HepG2 (cell line): ENCODE data around the gene STK31. TPM values are rescaled to one million over a fixed set of nuclear protein-coding genes. Genes with fewer than 3 reads are reported as not detected.
"Not testable (repeated sequence)": the region's sequence is repeated elsewhere in the genome, so short reads cannot be mapped to it uniquely, and the experiment has no call there.

Source experiments
- ATAC-seq: fragments of 200-7000 bp; cut with Tn5 transposase; 3 replicates; pipeline ENCODE4 v1.9.1; 2020; ENCODE audit warnings: mild to moderate bottlenecking, moderate library complexity
- BruUV-seq: library from RNA; stranded (reverse); fragments of 400-500 nt; replicated peaks from 2 replicates; lab custom pipeline; 2021; lab: Mats Ljungman, UMichigan
- CTCF ChIA-PET: fragments of 300-600 bp; formaldehyde crosslinking; extraction: SDS; loops from one replicate; lab custom pipeline; 2021; ENCODE audit warnings: low total read pairs, inconsistent platforms, low intra/inter-chr PET ratio; lab: Yijun Ruan, JAX
- POLR2A ChIA-PET: fragments of 350-600 bp; sonication (Branson Sonifier 250); formaldehyde crosslinking; loops from one replicate; lab custom pipeline; 2020; ENCODE audit warnings: antibody characterized with exemption, inconsistent platforms; lab: Yijun Ruan, JAX
- DNase-seq: peaks from one replicate; pipeline ENCODE4 v3.0.0-alpha.2; 2015; ENCODE audit warnings: low spot score
- FAIRE-seq: peaks from 3 replicates; lab custom pipeline; 2011; peaks lifted over from hg19 to GRCh38; lab: Jason Lieb, UNC
- H2AFZ ChIP-seq: one replicate; pipeline ENCODE4 v1.6.1; 2011; ENCODE audit warnings: low read length, inconsistent platforms
- H3K27ac ChIP-seq: fragments of 300-600 bp; 3 replicates; pipeline ENCODE4 v1.8.0; 2011; ENCODE audit warnings: mixed run types, mild to moderate bottlenecking, mixed read lengths, low read length, inconsistent platforms; ENCODE audit not compliant: insufficient read depth; ENCODE audit errors: extremely low read length
- H3K27me3 ChIP-seq, 2 experiments: fragments of 200-600 bp in 1 of 2; 2 replicates in 1 of 2; 3 replicates in 1 of 2; pipeline versions ENCODE4 v1.6.0 to v1.8.0; 2011; ENCODE audit warnings: low read length in 2 of 2, mild to moderate bottlenecking in 2 of 2, moderate library complexity in 2 of 2, inconsistent platforms in 1 of 2; ENCODE audit not compliant: insufficient read depth in 2 of 2, control insufficient read depth in 1 of 2
- H3K36me3 ChIP-seq, 2 experiments: fragments of 200-600 bp in 1 of 2; replicated peaks in 1 of 2; 2 replicates in 1 of 2; 3 replicates in 1 of 2; pipeline versions ENCODE4 v1.5.1 to v1.8.0; 2011; ENCODE audit warnings: low read length in 2 of 2, inconsistent platforms in 1 of 2; ENCODE audit not compliant: insufficient read depth in 2 of 2, control insufficient read depth in 1 of 2
- H3K4me1 ChIP-seq: 2 replicates; pipeline ENCODE4 v1.5.1; 2012; ENCODE audit warnings: low read length, inconsistent platforms; ENCODE audit not compliant: insufficient read depth
- H3K4me2 ChIP-seq: 2 replicates; pipeline ENCODE4 v1.6.0; 2011; ENCODE audit warnings: low read depth, low read length, inconsistent platforms
- H3K4me3 ChIP-seq, 3 experiments: fragments of 200-600 bp in 1 of 3; sonication (generic), shearing (Covaris generic) in 1 of 3; replicated peaks in 1 of 3; 2 replicates each; pipeline ENCODE4 v1.5.1; 2011 to 2016; ENCODE audit warnings: low read length in 3 of 3, inconsistent platforms in 2 of 3, low read depth in 2 of 3, mild to moderate bottlenecking in 2 of 3, control low read depth in 1 of 3, mixed read lengths in 1 of 3; ENCODE audit not compliant: insufficient read depth in 1 of 3
- H3K79me2 ChIP-seq: one replicate; pipeline ENCODE4 v1.6.1; 2011; ENCODE audit warnings: low read length, inconsistent platforms; ENCODE audit not compliant: insufficient read depth
- H3K9ac ChIP-seq: 2 replicates; pipeline ENCODE4 v1.6.0; 2011; ENCODE audit warnings: mild to moderate bottlenecking, low read depth, low read length, inconsistent platforms; ENCODE audit not compliant: insufficient read depth
- H3K9me3 ChIP-seq: 2 replicates; pipeline ENCODE4 v1.5.1; 2012; ENCODE audit warnings: mild to moderate bottlenecking, low read length
- H4K20me1 ChIP-seq: 2 replicates; pipeline ENCODE4 v1.6.0; 2011; ENCODE audit warnings: inconsistent platforms, mild to moderate bottlenecking, low read length, moderate library complexity; ENCODE audit not compliant: insufficient read depth
- AHR ChIP-seq: IDR thresholded peaks from 2 replicates; pipeline ENCODE4 v1.6.1; 2018; ENCODE audit warnings: missing genetic modification reagents, missing compliant biosample characterization
- ATF7 ChIP-seq, 2 experiments: fragments of 450-650 bp in 1 of 2; sonication (generic) in 1 of 2; formaldehyde crosslinking in 1 of 2; IDR thresholded peaks; 2 replicates each; pipeline versions ENCODE4 v1.4.0 to v1.6.1; 2016 to 2020; ENCODE audit warnings: antibody characterized with exemption in 1 of 2, mild to moderate bottlenecking in 1 of 2, missing genetic modification reagents in 1 of 2
- CCAR2 ChIP-seq: fragments of 200-400 bp; formaldehyde crosslinking; optimal IDR thresholded peaks from 2 replicates; pipeline ENCODE3; 2018; ENCODE audit warnings: low read depth, mild to moderate bottlenecking, low read length, moderate library complexity
- MLXIP ChIP-seq: sonication (generic); formaldehyde crosslinking; IDR thresholded peaks from 2 replicates; pipeline ENCODE4 v1.9.0; 2021; ENCODE audit warnings: missing genetic modification reagents, borderline replicate concordance
- PRPF4 ChIP-seq: fragments of 200-400 bp; formaldehyde crosslinking; IDR thresholded peaks from 2 replicates; pipeline ENCODE4 v1.6.1; 2016; ENCODE audit warnings: low read length, low read depth; ENCODE audit not compliant: poor library complexity, severe bottlenecking
- SIX1 ChIP-seq: sonication (generic); formaldehyde crosslinking; IDR thresholded peaks from 2 replicates; pipeline ENCODE4 v1.4.0; 2020; ENCODE audit warnings: missing genetic modification reagents, borderline replicate concordance
- THAP11 ChIP-seq: IDR thresholded peaks from 2 replicates; pipeline ENCODE4 v1.6.1; 2016; ENCODE audit warnings: missing biosample characterization, missing genetic modification reagents
- ZBTB34 ChIP-seq: sonication (generic); formaldehyde crosslinking; IDR thresholded peaks from 2 replicates; pipeline ENCODE4 v1.8.0; 2022; ENCODE audit warnings: mild to moderate bottlenecking, missing genetic modification reagents
- ZNF12 ChIP-seq: sonication (generic); formaldehyde crosslinking; IDR thresholded peaks from 2 replicates; pipeline ENCODE4 v1.5.0; 2020; ENCODE audit warnings: missing genetic modification reagents
- ZNF331 ChIP-seq: sonication (generic); formaldehyde crosslinking; IDR thresholded peaks from 2 replicates; pipeline ENCODE4 v1.4.0; 2020; ENCODE audit warnings: missing genetic modification reagents
- ZNF552 ChIP-seq: sonication (generic); formaldehyde crosslinking; IDR thresholded peaks from 2 replicates; pipeline ENCODE4 v1.9.0; 2022; ENCODE audit warnings: missing genetic modification reagents, mild to moderate bottlenecking, borderline replicate concordance
- ZNF572 ChIP-seq: sonication (generic); formaldehyde crosslinking; IDR thresholded peaks from 2 replicates; pipeline ENCODE4 v1.5.1; 2020; ENCODE audit warnings: mild to moderate bottlenecking, missing genetic modification reagents
- ZNF792 ChIP-seq: IDR thresholded peaks from 2 replicates; pipeline ENCODE4 v1.6.1; 2016
- ZNF816 ChIP-seq: sonication (generic); formaldehyde crosslinking; IDR thresholded peaks from 2 replicates; pipeline ENCODE4 v1.8.0; 2022; ENCODE audit warnings: missing genetic modification reagents, mild to moderate bottlenecking, borderline replicate concordance
- whole genome bisulfite sequencing: methylation state at CpG from one replicate; pipeline ENCODE4 v1.1.6; 2017; ENCODE audit warnings: low lambda C conversion rate; 5-methylcytosine and 5-hydroxymethylcytosine counted together
- in situ Hi-C: cut with HindIII; loops from 2 replicates; pipeline ENCODE4 v1.10.0; 2017; ENCODE audit warnings: low pct_unique_long_range_greater_than_20kb; ENCODE audit not compliant: extremely low pct_ligation_motif_present
- intact Hi-C: fragments of 100-400 bp; cut with micrococcal nuclease; formaldehyde crosslinking; loops from one replicate; pipeline ENCODE4 v1.10.0; 2022; ENCODE audit not compliant: unreplicated experiment
- polyA plus RNA-seq, 8 experiments: library from polyadenylated mRNA; depleted of rRNA in 3 of 8; stranded (reverse) in 7 of 8; unstranded in 1 of 8; fragments of >200 nt; fragmentation: Illumina TruSeq in 4 of 8; extraction: Trizol in 4 of 8; gene quantifications; 2 replicates each; pipeline versions ENCODE4 v1.2.1 to v1.2.3, GENCODE V29; 2011 to 2016; ENCODE audit warnings: low read depth in 4 of 8, missing spikeins in 1 of 8, mixed read lengths in 1 of 8; ENCODE audit not compliant: insufficient read depth in 1 of 8
- total RNA-seq, 5 experiments: library from RNA; depleted of rRNA; stranded (reverse); fragments of >200 nt; fragmentation: Illumina TruSeq; extraction: Trizol; gene quantifications; 2 replicates each; pipeline ENCODE4 v1.2.3, GENCODE V29; 2016; ENCODE audit warnings: low read depth in 1 of 5

The STK31 gene
- total and polyA plus RNA-seq, 2 of the 13 experiments (the other 11 are each of a cell fraction or from before 2014, with no cell fraction given): not detected

- BruUV-seq; intact Hi-C loops; H3K79me2 ChIP-seq; CTCF ChIA-PET; H3K27ac ChIP-seq; H2AFZ ChIP-seq; POLR2A ChIA-PET; H3K4me3 ChIP-seq; FAIRE-seq; H3K4me1 ChIP-seq; H3K4me2 ChIP-seq; H3K27me3 ChIP-seq; H4K20me1 ChIP-seq; in situ Hi-C loops; DNase-seq; H3K9ac ChIP-seq; H3K36me3 ChIP-seq; H3K9me3 ChIP-seq; ATAC-seq; TF ChIP-seq ATF7 (CRISPR knock-in tag; IDR thresholded peaks at IDR 0.05): not testable (repeated sequence)
- 9% methylated on average over 3 of the region's 3 CpGs for WGBS
- TF ChIP-seq ATF7 (IDR thresholded peaks at IDR 0.05): peak; percentile 75; the same call in 1 of the 2 replicates
These were observed 48.8 kb downstream of the STK31 start for GRCh38 chr7:23758839-23759238.

GRCh38 chr7:23759671-23760391, 49.8 kb downstream of the STK31 start:
- intact Hi-C loops: no loop called here
- CTCF ChIA-PET: no interaction called here
- TF ChIP-seq ZNF572 (CRISPR knock-in tag) (no peak), CCAR2 (no peak), PRPF4 (no peak), ZNF816 (no peak), ZNF552 (CRISPR knock-in tag) (no peak), MLXIP (no peak), ZBTB34 (no peak), SIX1 (no peak), ZNF12 (CRISPR knock-in tag) (no peak), THAP11 (CRISPR knock-in tag) (no peak), ZNF331 (no peak), AHR (CRISPR knock-in tag) (no peak), ZNF792 (no peak), ATF7 (IDR thresholded peaks at IDR 0.05) (no peak), ATF7 (CRISPR knock-in tag; IDR thresholded peaks at IDR 0.05) (no peak)

More at GRCh38 chr7:23759671-23760391, 49.8 kb downstream of the STK31 start:
- Histone ChIP-seq H3K36me3 (no peaks in the 10 kb centered on the region), H3K4me1 (no peaks in the 10 kb centered on the region), H3K4me2 (no peak overlapping the region), H3K4me3 (no peak overlapping the region), H3K9ac (no peak overlapping the region), H2AFZ (no peak overlapping the region), H4K20me1 (no peaks in the 10 kb centered on the region), H3K27me3 (no peaks in the 10 kb centered on the region), H3K9me3 (no peaks in the 10 kb centered on the region), H3K79me2 (no peaks in the 10 kb centered on the region), H3K27ac (no peak overlapping the region)
- POLR2A ChIA-PET: no interaction called here
- in situ Hi-C loops: no loop called here
- FAIRE-seq (no peak), ATAC-seq (no peak), DNase-seq (no peak)
- BruUV-seq: no TSS peak
